H1 (cell line): ENCODE results near the gene ARRB1. TPM values are rescaled to one million over a fixed set of nuclear protein-coding genes. Genes with fewer than 3 reads are reported as not detected.

Experiments used
- CTCF ChIA-PET: fragments of 300-600 bp; sonication (Branson Sonifier 250); formaldehyde crosslinking; loops from one replicate; lab custom pipeline; 2021; ENCODE audit not compliant: partially characterized antibody; lab: Charles Lee
- POLR2A ChIA-PET: fragments of 300-600 bp; sonication (Branson Sonifier 250); formaldehyde crosslinking; loops from one replicate; lab custom pipeline; 2021; ENCODE audit warnings: inconsistent platforms; ENCODE audit not compliant: partially characterized antibody; lab: Charles Lee
- DNase-seq, 2 experiments: peaks; one replicate each; pipeline versions ENCODE4 v3.0.0 to v3.0.0-alpha.2; 2010 to 2022; ENCODE audit warnings: low spot score in 2 of 2, low read depth in 1 of 2, mixed read lengths in 1 of 2
- FAIRE-seq: peaks from 2 replicates; lab custom pipeline; 2011; peaks lifted over from hg19 to GRCh38; lab: Jason Lieb, UNC
- H2AFZ ChIP-seq: 2 replicates; pipeline ENCODE4 v1.8.1; 2012; ENCODE audit warnings: low read length, inconsistent platforms
- H2AK5ac ChIP-seq: 2 replicates; pipeline ENCODE4 v1.6.1; 2013; ENCODE audit warnings: low read depth, low read length
- H2BK120ac ChIP-seq: replicated peaks from 2 replicates; pipeline ENCODE3; 2013; ENCODE audit warnings: low read depth, low read length, inconsistent platforms
- H2BK12ac ChIP-seq: 2 replicates; pipeline ENCODE4 v1.6.1; 2013; ENCODE audit warnings: low read depth, low read length
- H2BK15ac ChIP-seq: 2 replicates; pipeline ENCODE4 v1.6.1; 2013; ENCODE audit warnings: low read length
- H2BK20ac ChIP-seq: 2 replicates; pipeline ENCODE4 v1.6.1; 2013; ENCODE audit warnings: low read length
- H2BK5ac ChIP-seq: 2 replicates; pipeline ENCODE4 v1.6.1; 2013; ENCODE audit warnings: low read depth, low read length
- H3K14ac ChIP-seq: 2 replicates; pipeline ENCODE4 v1.6.1; 2013; ENCODE audit warnings: inconsistent platforms; ENCODE audit not compliant: insufficient read length
- H3K18ac ChIP-seq: 2 replicates; pipeline ENCODE4 v1.6.1; 2013; ENCODE audit warnings: low read length; ENCODE audit errors: extremely low read depth
- H3K23ac ChIP-seq: 2 replicates; pipeline ENCODE4 v1.6.1; 2013; ENCODE audit warnings: inconsistent platforms; ENCODE audit not compliant: insufficient read length
- H3K23me2 ChIP-seq: 2 replicates; pipeline ENCODE4 v1.6.1; 2013; ENCODE audit warnings: low read depth, low read length
- H3K27ac ChIP-seq: 2 replicates; pipeline ENCODE4 v1.6.1; 2011; ENCODE audit warnings: low read depth, low read length, inconsistent platforms
- H3K27me3 ChIP-seq, 4 experiments: replicated peaks in 1 of 4; 1 replicate in 1 of 4; 2 replicates in 3 of 4; pipeline versions ENCODE4 v1.6.1 to v1.8.1; 2011 to 2013; ENCODE audit warnings: low read length in 3 of 4, mild to moderate bottlenecking in 3 of 4, inconsistent platforms in 2 of 4, mixed read lengths in 2 of 4, moderate library complexity in 1 of 4; ENCODE audit not compliant: control insufficient read depth in 3 of 4, insufficient read depth in 3 of 4; ENCODE audit errors: extremely low read depth in 1 of 4
- H3K36me3 ChIP-seq, 4 experiments: 2 replicates each; pipeline versions ENCODE4 v1.6.1 to v1.8.1; 2011 to 2013; ENCODE audit warnings: mild to moderate bottlenecking in 4 of 4, low read length in 3 of 4, moderate library complexity in 2 of 4, control low read depth in 1 of 4, inconsistent platforms in 1 of 4; ENCODE audit not compliant: insufficient read depth in 4 of 4, control insufficient read depth in 2 of 4
- H3K4ac ChIP-seq: replicated peaks from 2 replicates; pipeline ENCODE3; 2013; ENCODE audit warnings: low read length, low read depth, mixed read lengths, inconsistent platforms; ENCODE audit not compliant: insufficient read length
- H3K4me1 ChIP-seq, 4 experiments: replicated peaks in 1 of 4; 1 replicate in 1 of 4; 2 replicates in 3 of 4; pipeline versions ENCODE4 v1.6.1 to v1.8.1; 2011 to 2013; ENCODE audit warnings: low read length in 3 of 4, inconsistent platforms in 2 of 4, mixed read lengths in 1 of 4; ENCODE audit not compliant: insufficient read depth in 4 of 4, control insufficient read depth in 3 of 4
- H3K4me2 ChIP-seq, 2 experiments: 2 replicates each; pipeline versions ENCODE4 v1.6.1 to v1.8.1; 2011 to 2013; ENCODE audit warnings: low read depth in 2 of 2, low read length in 2 of 2, control low read depth in 1 of 2, inconsistent platforms in 1 of 2, mild to moderate bottlenecking in 1 of 2; ENCODE audit not compliant: insufficient read depth in 1 of 2
- H3K4me3 ChIP-seq, 4 experiments: fragments of 200-600, 300-600 bp in 1 of 4; sonication (generic), shearing (Covaris generic), sonication (Bioruptor Twin) in 1 of 4; 2 replicates each; pipeline versions ENCODE4 v1.5.1 to v1.8.1; 2011 to 2016; ENCODE audit warnings: low read length in 4 of 4, low read depth in 3 of 4, control low read depth in 2 of 4, inconsistent platforms in 2 of 4, mild to moderate bottlenecking in 2 of 4, mixed read lengths in 1 of 4, moderate library complexity in 1 of 4; ENCODE audit not compliant: insufficient read depth in 2 of 4; ENCODE audit errors: extremely low read depth in 1 of 4
- H3K56ac ChIP-seq: replicated peaks from 2 replicates; pipeline ENCODE3; 2013; ENCODE audit warnings: low read depth, mild to moderate bottlenecking, mixed read lengths, low read length, inconsistent platforms; ENCODE audit not compliant: insufficient read length
- H3K79me1 ChIP-seq: 2 replicates; pipeline ENCODE4 v1.6.1; 2013; ENCODE audit warnings: low read depth, low read length, control low read depth
- H3K79me2 ChIP-seq, 2 experiments: 2 replicates each; pipeline versions ENCODE4 v1.6.1 to v1.8.1; 2012 to 2013; ENCODE audit warnings: low read length in 2 of 2, mild to moderate bottlenecking in 2 of 2, inconsistent platforms in 1 of 2; ENCODE audit not compliant: insufficient read depth in 2 of 2, control insufficient read depth in 1 of 2
- H3K9ac ChIP-seq, 4 experiments: replicated peaks in 1 of 4; 1 replicate in 1 of 4; 2 replicates in 3 of 4; pipeline versions ENCODE4 v1.6.1 to v1.8.1; 2011 to 2013; ENCODE audit warnings: low read depth in 3 of 4, low read length in 3 of 4, control low read depth in 2 of 4, mild to moderate bottlenecking in 2 of 4, moderate library complexity in 2 of 4, inconsistent platforms in 1 of 4; ENCODE audit errors: extremely low read depth in 1 of 4
- H3K9me3 ChIP-seq, 2 experiments: 2 replicates each; pipeline versions ENCODE4 v1.6.1 to v1.8.1; 2012 to 2013; ENCODE audit warnings: mild to moderate bottlenecking in 2 of 2, moderate library complexity in 2 of 2, control low read depth in 1 of 2, inconsistent platforms in 1 of 2, low read depth in 1 of 2, low read length in 1 of 2, mixed read lengths in 1 of 2; ENCODE audit not compliant: insufficient read depth in 2 of 2
- H4K20me1 ChIP-seq, 2 experiments: replicated peaks in 1 of 2; 2 replicates each; pipeline versions ENCODE3 to v1.8.1; 2011 to 2013; ENCODE audit warnings: inconsistent platforms in 2 of 2, low read length in 2 of 2, mild to moderate bottlenecking in 1 of 2; ENCODE audit not compliant: insufficient read depth in 2 of 2, control insufficient read depth in 1 of 2
- H4K5ac ChIP-seq: 2 replicates; pipeline ENCODE4 v1.6.1; 2013; ENCODE audit warnings: low read length, low read depth, mixed read lengths, inconsistent platforms; ENCODE audit not compliant: insufficient read length
- H4K8ac ChIP-seq: 2 replicates; pipeline ENCODE4 v1.8.0; 2013; ENCODE audit warnings: mild to moderate bottlenecking, moderate library complexity, low read length, inconsistent platforms; ENCODE audit not compliant: insufficient read depth; ENCODE audit errors: extremely low read depth
- H4K91ac ChIP-seq: replicated peaks from 2 replicates; pipeline ENCODE3; 2013; ENCODE audit warnings: low read length, mixed read lengths, inconsistent platforms; ENCODE audit not compliant: insufficient read length
- CBX5 ChIP-seq: fragments of 300-800, 300-1000 bp; sonication (generic); IDR thresholded peaks from 2 replicates; pipeline ENCODE4 v1.7.1; 2016; ENCODE audit warnings: antibody characterized with exemption, low read length, low read depth
- GABPA ChIP-seq: IDR thresholded peaks from 2 replicates; pipeline ENCODE4 v1.6.1; 2011; ENCODE audit warnings: mild to moderate bottlenecking, low read length, moderate library complexity, borderline replicate concordance; ENCODE audit not compliant: insufficient read depth
- JUN ChIP-seq: IDR thresholded peaks from 2 replicates; pipeline ENCODE4 v1.6.1; 2011; ENCODE audit warnings: low read depth, mild to moderate bottlenecking, improper control_type of control experiment, low read length
- SIRT6 ChIP-seq: IDR thresholded peaks from one replicate; pipeline ENCODE4 v1.7.1; 2012; ENCODE audit warnings: low read length, inconsistent platforms
- TEAD4 ChIP-seq: IDR thresholded peaks from 2 replicates; pipeline ENCODE4 v1.6.1; 2012; ENCODE audit warnings: low read depth, low read length, inconsistent platforms, mixed read lengths
- WGBS, 2 experiments: shearing (Covaris generic) in 1 of 2; methylation state at CpG; one replicate each; pipeline versions ENCODE4 v1.1.6 to v1.1.7; 2013 to 2015; ENCODE audit warnings: low lambda C conversion rate in 2 of 2, mixed read lengths in 2 of 2, inconsistent platforms in 1 of 2, low coverage in 1 of 2, missing lambda C conversion rate in 1 of 2; ENCODE audit not compliant: insufficient replicate concordance in 2 of 2, insufficient coverage in 1 of 2, insufficient read length in 1 of 2; ENCODE audit errors: extremely low coverage in 1 of 2, missing lambda C conversion rate in 1 of 2; 5-methylcytosine and 5-hydroxymethylcytosine counted together
- polyA plus RNA-seq, 7 experiments: library from polyadenylated mRNA; depleted of rRNA in 3 of 7; stranded (reverse) in 5 of 7; unstranded in 2 of 7; fragments of >200 nt in 5 of 7; fragments of 200-250 nt in 2 of 7; gene quantifications; 1 replicate in 5 of 7; 2 replicates in 1 of 7; 4 replicates in 1 of 7; pipeline versions ENCODE4 v1.2.1 to v1.2.3, GENCODE V29; 2011 to 2013; ENCODE audit warnings: missing spikeins in 2 of 7, mixed read lengths in 2 of 7
- total RNA-seq: library from RNA; stranded (reverse); fragmentation: NEBNext Ultra II Directional; extraction: Animal tissue kit (Norgen Biotek cat#: 25700); gene quantifications from 2 replicates; pipeline ENCODE4 v1.2.1, GENCODE V29; 2021

ARRB1 gene
- total and polyA plus RNA-seq, 2 of the 8 experiments (the other 6 are each of a cell fraction or from before 2014, with no cell fraction given), result 9.4 to 31.8 TPM

DNA sequence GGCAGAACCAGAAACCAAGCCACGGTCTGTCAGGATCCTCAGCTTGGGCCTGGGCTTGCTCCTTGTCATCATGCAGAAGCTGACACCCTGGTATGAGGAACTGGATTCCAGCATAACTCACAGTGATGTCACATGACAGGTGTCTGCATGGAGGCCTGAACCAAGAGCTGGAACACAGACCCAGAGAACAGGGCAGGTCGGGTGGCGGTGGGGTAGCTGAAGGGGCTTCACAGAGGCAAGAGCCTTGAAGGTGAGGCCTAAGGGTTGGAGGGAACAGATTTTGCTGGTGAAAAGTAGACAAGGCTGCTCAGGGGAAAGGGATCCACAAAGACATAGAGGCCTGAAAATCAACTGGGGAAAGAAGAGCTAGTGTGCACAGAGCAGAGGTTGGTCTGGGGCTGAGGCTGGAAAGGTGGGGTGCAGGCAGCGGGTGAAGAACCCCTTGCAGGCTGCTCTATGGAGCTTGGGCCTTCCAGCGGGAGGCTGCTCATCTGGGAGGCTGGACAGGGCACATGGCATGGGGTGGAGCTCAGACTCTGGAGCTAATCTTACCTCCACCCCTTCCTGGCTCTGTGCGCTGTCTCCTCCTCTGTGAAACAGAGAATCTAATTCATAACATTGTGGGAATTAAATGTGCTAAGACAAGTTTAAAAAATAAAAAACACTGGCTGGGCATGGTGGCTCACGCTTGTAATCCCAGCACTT is 29.4 kb upstream of the ARRB1 start:
- no peak overlapping the region for H3K4me3 ChIP-seq
- 0 out of 2 replicates have a peak overlapping the region, but pooled peaks have one; percentile 12 for H2BK5ac ChIP-seq
- H3K18ac ChIP-seq, result no peak overlapping the region; the same call in 1 of the 2 replicates
- no peaks in the 10 kb centered on the region for H3K79me2 ChIP-seq
- 72% methylated on average over 6 of the region's 7 CpGs; no CpG with 5 or more reads in 1 of the 2 experiments for WGBS, 2 experiments
- no peak overlapping the region for H3K9ac ChIP-seq
- H4K91ac ChIP-seq, result no peak overlapping the region
- H2BK12ac ChIP-seq, result peak overlapping the region; percentile 75; the same call in 1 of the 2 replicates
- no peak overlapping the region for H2AK5ac ChIP-seq
- TF ChIP-seq GABPA, result no peak
- TF ChIP-seq JUN, result no peak
- no peak for TF ChIP-seq SIRT6
- TF ChIP-seq TEAD4, result peak; percentile 49; the same call in 1 of the 2 replicates
- no peak for TF ChIP-seq CBX5
- no peak overlapping the region for H3K27ac ChIP-seq
- no peak overlapping the region for H3K4me2 ChIP-seq
- H2BK20ac ChIP-seq, result peak overlapping the region; percentile 72; the same call in 1 of the 2 replicates
- H3K79me1 ChIP-seq, result no peaks in the 10 kb centered on the region
- H2BK15ac ChIP-seq, result 0 out of 2 replicates have a peak overlapping the region, but pooled peaks have one; percentile 61
- H3K36me3 ChIP-seq, result no peaks in the 10 kb centered on the region
- no peak overlapping the region for H3K14ac ChIP-seq
- no peaks in the 10 kb centered on the region for H3K23me2 ChIP-seq
- DNase-seq (no peak), FAIRE-seq (no peak)
- POLR2A ChIA-PET, result interaction anchor here (0.9 to 20.0 kb wide), 7 partner anchors 9 to 50 kb away, joined by 3 to 269 read pairs (median 4); partner anchors contain the start of gene RPS3
- H3K4ac ChIP-seq, result no peak overlapping the region
- H3K56ac ChIP-seq, result no peak overlapping the region
- H2AFZ ChIP-seq, result 0 out of 2 replicates have a peak overlapping the region, but pooled peaks have one; percentile 22
- H2BK120ac ChIP-seq, result no peak overlapping the region
- no peaks in the 10 kb centered on the region for H3K27me3 ChIP-seq
- H3K9me3 ChIP-seq, result no peaks in the 10 kb centered on the region
- no peaks in the 10 kb centered on the region for H4K20me1 ChIP-seq
- H3K4me1 ChIP-seq, result peaks cover 0 to 3% (median 1%) of the 10 kb centered on the region in 4 experiments; a peak in 2 of 7 replicates
- CTCF ChIA-PET, result interaction anchor here (0.8 to 16.6 kb wide), 9 partner anchors 8 to 103 kb away, joined by 3 to 327 read pairs (median 5); partner anchors contain the start of gene ARRB1
- no peak overlapping the region for H3K23ac ChIP-seq
- no peak overlapping the region for H4K5ac ChIP-seq
- H4K8ac ChIP-seq, result no peak overlapping the region
